SKM-1 treated with dmso at 0.1 percent for 144 hours (cell line): Measurements from ENCODE around the gene MYO18B.

Experiments
- DNase-seq: peaks from one replicate; lab custom pipeline; 2025; ENCODE audit not compliant: unreplicated experiment; lab: John Stamatoyannopoulos, UW

MYO18B gene

DNA sequence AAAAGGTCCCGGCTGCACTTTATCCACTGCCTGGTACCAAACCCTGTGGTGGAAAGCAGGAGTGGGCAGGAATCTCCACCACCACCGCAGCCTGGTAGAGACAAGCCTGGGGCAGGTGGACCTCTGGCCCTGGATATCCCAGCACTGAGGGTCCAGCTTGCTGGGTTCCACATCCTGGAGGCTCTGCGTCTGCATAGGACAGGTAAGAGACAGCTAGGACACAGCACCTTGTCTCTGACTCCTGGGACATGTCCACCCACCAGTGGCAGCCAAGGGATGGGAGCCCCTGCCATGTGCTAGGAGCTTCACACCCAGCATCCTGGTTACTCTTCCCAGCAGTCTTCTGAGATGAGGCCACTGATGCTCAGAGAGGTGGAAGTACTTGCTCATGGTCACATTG is 105.5 kb downstream of the MYO18B start:
- no peak for DNase-seq

DNA sequence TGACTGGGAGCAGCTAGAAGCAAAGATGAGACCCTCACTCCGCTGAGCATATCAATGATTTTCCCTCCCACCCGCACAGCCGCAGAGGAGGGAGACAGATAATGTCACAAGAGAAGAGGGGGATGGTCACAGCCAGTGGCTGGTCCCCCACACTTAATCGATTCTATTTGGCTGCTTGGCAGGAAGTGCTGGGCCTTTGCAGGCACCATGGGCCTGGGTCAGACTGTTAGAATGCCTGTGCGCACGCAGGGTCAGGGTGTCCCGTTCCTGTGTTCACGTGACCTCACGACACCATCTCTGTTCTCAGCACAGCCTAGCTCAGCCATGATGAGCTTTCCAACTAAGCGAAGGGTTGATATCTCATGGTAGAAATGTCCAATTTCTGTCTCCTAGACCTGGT is 107.0 kb downstream of the MYO18B start:
- DNase-seq: no peak

DNA sequence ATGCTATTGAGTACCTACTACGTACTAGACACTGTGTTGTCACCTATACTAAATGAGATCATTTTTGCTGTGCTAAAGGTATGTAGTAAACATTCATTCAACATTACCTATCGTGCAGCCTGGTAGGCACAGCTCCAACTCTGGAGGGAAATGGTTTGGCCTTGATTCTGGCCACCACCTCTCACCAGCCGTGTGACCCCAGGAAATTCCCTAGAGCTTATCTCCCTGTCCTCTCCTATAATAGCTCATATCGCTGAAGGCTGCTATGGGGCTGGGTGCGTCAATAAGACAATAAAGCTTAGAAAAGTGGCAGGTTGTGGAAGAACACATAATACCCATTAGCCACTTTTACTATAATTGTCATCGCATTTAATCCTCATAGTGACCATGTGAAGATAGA is 107.5 kb downstream of the MYO18B start:
- DNase-seq: no peak

DNA sequence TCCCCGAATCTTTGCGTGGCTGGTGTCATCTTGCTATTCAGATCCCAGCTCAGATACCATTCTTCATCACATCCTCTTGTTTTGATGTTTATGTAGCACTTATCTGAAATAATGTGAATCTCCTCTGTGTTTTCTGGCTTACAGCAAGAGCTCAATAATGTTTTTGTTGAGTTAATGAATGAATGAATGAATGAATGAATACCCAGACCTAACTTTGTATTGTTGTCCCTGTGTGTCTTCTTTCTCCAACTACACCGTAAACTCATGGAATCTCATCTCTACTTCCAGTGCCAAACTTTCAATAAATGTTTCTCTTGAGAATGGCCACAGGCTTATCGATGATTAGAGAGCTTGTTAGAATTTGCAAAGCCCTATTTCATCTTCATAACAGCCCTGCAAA is 110.2 kb downstream of the MYO18B start:
- DNase-seq: no peak

- DNase-seq: no peak
Measured at GRCh38 chr22:25853078-25853477, 111.1 kb downstream of the MYO18B start.

- DNase-seq: no peak
Measured at GRCh38 chr22:25853501-25854284, 111.7 kb downstream of the MYO18B start.

DNA sequence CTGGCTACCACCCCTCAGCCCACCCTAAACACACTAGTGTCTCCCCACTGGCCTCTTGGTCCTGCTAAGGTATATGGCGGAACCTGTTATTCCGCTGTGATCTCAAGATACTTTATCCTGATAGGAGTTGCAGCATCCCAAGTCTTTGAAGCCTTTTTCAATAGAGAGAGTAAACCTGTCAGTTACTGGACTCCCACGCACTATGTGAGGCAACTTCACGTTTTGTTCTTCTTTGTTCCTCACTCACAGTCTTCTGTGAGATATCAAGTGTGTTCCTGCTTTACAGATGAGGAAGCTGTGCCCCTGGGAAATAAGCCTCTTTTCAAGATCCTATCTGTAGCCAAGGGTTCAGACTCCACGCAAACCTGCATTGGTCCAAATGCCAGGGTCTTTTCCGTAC is 127.8 kb downstream of the MYO18B start:
- DNase-seq: no peak

GRCh38 chr22:25874327-25874726 is 132.3 kb downstream of the MYO18B start:
- DNase-seq: no peak

- DNase-seq: no peak
Measured at GRCh38 chr22:25875461-25875860, 133.5 kb downstream of the MYO18B start.

GRCh38 chr22:25876871-25877270 is 134.9 kb downstream of the MYO18B start:
- no peak for DNase-seq

GRCh38 chr22:25878933-25879332 is 136.9 kb downstream of the MYO18B start:
- DNase-seq: no peak

DNA sequence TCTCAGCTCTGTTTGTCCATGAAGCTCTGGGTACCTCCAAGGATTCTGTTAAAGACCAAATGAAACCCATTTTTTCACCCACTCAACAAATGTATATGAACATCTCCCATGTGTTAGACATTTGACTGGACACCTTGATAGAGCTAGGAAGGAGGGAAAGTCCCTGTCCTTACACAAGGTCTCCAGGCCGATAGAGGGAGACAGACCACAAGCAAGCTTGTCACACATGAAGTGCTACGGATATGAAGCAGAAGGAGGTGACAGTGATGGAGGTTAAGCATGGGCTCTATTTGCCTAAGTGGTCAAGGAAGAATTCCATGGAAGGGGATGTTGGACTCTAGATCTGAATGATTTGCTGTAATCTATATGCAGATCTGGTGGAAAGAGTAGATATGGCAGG is 138.5 kb downstream of the MYO18B start:
- no peak for DNase-seq

DNA sequence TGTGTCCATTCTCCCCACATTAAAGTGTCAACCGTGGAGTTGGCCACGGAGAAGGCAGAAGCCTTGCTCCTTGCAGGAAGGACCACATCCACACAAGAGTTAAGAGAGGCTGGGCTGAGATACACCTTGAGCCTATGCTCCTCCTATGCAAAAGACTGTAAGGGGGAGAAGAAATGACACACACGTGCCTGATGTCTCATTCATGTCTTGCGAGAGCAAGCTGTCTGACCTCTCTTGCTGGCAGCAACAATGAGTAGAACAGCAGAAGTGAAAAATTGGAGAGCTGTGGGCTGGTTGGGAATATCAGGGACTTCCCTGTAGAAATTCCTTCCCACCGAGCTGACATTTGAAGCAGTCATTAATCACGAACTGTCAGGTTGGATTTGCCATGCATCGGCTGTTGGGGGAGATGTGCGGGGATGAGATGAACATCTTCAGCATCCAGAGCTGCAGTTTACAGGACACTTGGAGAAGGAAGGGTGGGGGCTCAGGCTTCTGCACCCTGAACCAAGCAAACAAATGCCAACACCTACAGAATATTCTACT is 139.3 kb downstream of the MYO18B start:
- DNase-seq: no peak

GRCh38 chr22:25882360-25882759 is 140.4 kb downstream of the MYO18B start:
- DNase-seq: no peak

DNA sequence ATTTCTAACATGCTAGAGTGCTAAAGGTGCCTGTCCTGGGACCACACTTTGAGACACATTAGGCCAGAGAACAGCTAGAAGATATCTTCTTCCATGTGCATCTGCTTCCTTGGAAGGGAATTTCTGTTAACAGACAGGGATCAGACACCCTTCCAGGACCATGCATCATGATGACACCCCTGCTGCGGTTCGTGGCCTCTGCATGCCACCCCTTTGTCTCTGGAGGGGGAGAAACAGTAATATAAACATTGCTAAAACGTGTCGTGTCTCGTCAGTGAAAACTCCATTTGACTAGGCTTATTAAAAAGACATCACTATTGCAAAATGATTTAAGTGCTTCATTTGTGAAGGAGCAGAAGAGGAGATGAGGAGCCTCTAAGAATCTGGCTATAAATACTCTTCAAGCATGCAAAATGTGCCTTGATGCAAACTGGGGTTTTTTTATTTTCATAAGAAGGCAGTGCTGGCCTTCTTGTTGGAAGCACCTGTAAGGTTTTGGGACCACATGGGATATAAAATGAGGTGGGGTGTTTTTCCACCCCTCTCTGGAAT is 141.6 kb downstream of the MYO18B start:
- no peak for DNase-seq

GRCh38 chr22:25884121-25884520 is 142.1 kb downstream of the MYO18B start:
- DNase-seq: no peak

DNA sequence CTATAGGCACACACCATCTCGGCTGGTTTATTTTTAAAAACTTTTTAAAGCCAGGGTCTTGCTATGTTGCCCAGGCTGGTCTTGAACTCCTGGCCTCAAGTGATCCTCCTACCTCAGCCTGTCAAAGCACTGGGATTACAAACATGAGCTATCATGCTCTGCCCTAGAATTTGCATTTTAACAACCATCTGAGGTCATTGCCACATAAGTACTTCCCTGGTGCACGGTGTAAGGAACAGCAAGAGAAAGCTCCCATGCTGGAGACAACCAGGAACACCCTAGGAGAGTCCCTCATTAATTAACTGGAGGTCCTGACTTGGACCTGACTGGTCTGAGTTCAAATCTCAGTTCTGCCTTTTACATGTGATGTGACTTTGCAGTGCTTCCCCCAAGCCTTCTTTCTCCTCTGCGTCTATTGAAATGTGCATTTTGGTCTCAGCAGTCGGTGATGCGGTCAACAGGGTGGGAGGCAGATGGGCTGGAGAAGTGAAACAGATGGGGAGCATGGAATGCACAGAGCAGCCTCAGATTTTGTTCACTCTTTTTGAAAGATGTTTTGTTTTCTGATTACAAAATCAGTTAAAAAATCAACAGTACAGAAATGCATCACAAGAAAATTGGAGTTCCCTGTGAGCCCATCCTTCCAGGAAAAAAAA is 146.5 kb downstream of the MYO18B start:
- DNase-seq: no peak

GRCh38 chr22:25890651-25891050 is 148.7 kb downstream of the MYO18B start:
- no peak for DNase-seq

DNA sequence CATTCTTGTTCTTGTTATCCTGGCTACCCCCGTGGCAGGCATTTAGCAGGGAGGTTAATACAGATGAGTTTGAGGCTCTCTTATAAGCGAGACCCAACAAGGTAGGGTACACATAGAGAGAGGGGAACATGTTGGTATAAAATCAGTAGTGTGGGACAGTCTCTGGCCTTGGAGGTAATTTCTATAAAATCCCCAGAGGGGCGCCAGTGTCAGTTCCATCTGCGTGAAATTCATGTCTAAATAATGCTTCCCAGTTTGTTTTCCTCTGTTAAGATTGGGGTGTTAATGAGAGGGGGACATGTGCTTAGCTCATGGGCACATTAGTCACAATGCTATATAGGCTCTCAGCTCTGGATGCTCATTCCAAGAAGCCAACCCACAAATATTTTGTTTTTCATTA is 150.7 kb downstream of the MYO18B start:
- no peak for DNase-seq

DNA sequence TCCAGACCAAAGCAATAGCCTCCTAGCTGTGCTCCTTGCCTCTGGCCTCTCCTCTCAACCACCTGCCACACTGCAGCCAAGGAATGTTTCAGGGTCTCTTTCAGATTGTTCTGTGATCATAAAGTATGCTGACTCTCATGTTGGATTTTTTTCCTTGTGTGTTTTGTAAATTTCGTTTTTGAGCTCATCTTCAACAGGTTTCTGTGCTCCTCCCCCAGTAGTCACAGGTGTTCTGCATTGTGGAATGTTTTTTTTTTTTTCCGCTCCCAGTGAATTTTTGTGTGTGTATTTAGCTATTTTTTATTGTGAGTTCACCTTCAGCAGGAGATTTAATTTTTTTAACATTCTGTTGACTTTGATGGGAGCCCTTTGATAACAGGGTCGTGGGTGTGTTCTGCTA is 153.7 kb downstream of the MYO18B start:
- DNase-seq: no peak

DNA sequence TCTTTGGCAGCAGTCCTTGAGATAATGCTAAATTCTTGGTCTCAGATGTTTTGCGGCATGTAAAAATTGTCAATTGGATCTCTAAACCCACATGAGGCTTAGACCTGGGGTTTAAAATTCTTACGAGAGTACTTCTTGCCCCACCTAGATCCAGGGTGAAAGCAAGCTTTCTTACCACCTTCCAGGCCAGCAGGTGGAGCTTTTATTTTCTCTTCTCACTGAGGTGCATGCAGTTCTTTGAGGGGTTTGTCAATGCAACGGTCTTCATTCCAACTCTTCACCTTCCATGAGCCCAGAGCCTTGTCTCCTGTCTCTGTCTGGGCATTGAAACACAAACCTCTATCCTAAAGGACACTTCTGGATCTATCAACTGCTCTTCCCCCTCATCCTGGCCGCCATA is 154.1 kb downstream of the MYO18B start:
- no peak for DNase-seq

- DNase-seq: no peak
Measured at GRCh38 chr22:25896592-25896991, 154.6 kb downstream of the MYO18B start.
